Tibial artery (tissue), 4 donors: ENCODE results near the gene NFIA.

Experiments
- DNase-seq, 2 donors: peaks; one replicate each; pipeline ENCODE4 v3.0.0-alpha.2; 2019
- H3K27ac ChIP-seq, 2 donors: fragments of 200-600 bp; sonication (generic) in 1 of 2; 1 replicate in 1 of 2; 2 replicates in 1 of 2; pipeline ENCODE4 v1.5.1; 2018 to 2019; ENCODE audit warnings: mild to moderate bottlenecking in 1 of 2
- H3K27me3 ChIP-seq, 2 donors: fragments of 200-600 bp; sonication (generic) in 1 of 2; one replicate each; pipeline versions ENCODE4 v1.5.1 to v1.6.0; 2016 to 2019
- H3K36me3 ChIP-seq, 3 donors: fragments of 200-600 bp; sonication (generic) in 2 of 3; one replicate each; pipeline ENCODE4 v1.5.1; 2016 to 2019; ENCODE audit warnings: mild to moderate bottlenecking in 2 of 3
- H3K4me1 ChIP-seq, 4 donors: fragments of 200-600 bp; sonication (generic) in 2 of 4; 1 replicate in 3 of 4; 2 replicates in 1 of 4; pipeline ENCODE4 v1.5.1; 2016 to 2019
- H3K4me3 ChIP-seq, 2 donors: fragments of 200-600 bp; sonication (generic) in 1 of 2; 1 replicate in 1 of 2; 2 replicates in 1 of 2; pipeline ENCODE4 v1.5.1; 2018 to 2019; ENCODE audit warnings: mild to moderate bottlenecking in 2 of 2
- H3K9me3 ChIP-seq, 3 donors: fragments of 200-600 bp; sonication (generic) in 1 of 3; one replicate each; pipeline ENCODE4 v1.5.1; 2016 to 2019
- intact Hi-C: fragments of 100-400 bp; cut with DNase I; formaldehyde crosslinking; loops from one replicate; pipeline ENCODE4 v1.15.0; 2023; ENCODE audit warnings: low total_unique reads
- TF ChIP-seq, protein P1 (sequence below), 2 experiments: fragments of 200-600 bp in 1 of 2; fragments of 450-650 bp in 1 of 2; IDR thresholded peaks; one replicate each; pipeline ENCODE4 v1.5.1; 2017 to 2019; ENCODE audit warnings: antibody characterized with exemption in 2 of 2, mild to moderate bottlenecking in 1 of 2, moderate library complexity in 1 of 2

The NFIA gene

DNA sequence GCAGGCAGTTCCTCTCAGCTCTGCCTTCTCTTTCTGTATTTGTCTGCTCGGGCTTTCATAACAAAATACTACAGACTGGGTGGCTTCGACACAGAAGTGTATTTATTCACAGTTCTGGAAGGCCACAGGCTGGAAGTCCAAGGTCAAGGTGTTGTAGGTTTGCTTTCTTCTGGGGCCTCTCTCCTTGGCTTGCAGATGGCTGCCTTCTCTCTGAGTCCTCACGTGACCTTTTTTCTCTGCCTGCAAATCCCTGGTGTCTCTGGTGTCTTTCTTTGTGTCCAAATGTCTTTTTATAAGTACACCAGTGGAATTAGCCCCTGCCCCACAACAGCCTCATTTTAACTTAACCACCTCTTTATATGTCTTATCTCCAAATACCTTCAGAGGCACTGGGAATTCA is 392.6 kb downstream of the NFIA start:
- Histone ChIP-seq H3K36me3 (no peaks in the 10 kb centered on the region), H3K4me1 (peaks cover 0 to 8% (median 0%) of the 10 kb centered on the region in 4 donors), H3K27ac (no peak overlapping the region), H3K9me3 (no peaks in the 10 kb centered on the region), H3K4me3 (no peak overlapping the region), H3K27me3 (no peaks in the 10 kb centered on the region)
- DNase-seq: no peak
- intact Hi-C loops: no loop called here
- TF ChIP-seq, protein P1, sequence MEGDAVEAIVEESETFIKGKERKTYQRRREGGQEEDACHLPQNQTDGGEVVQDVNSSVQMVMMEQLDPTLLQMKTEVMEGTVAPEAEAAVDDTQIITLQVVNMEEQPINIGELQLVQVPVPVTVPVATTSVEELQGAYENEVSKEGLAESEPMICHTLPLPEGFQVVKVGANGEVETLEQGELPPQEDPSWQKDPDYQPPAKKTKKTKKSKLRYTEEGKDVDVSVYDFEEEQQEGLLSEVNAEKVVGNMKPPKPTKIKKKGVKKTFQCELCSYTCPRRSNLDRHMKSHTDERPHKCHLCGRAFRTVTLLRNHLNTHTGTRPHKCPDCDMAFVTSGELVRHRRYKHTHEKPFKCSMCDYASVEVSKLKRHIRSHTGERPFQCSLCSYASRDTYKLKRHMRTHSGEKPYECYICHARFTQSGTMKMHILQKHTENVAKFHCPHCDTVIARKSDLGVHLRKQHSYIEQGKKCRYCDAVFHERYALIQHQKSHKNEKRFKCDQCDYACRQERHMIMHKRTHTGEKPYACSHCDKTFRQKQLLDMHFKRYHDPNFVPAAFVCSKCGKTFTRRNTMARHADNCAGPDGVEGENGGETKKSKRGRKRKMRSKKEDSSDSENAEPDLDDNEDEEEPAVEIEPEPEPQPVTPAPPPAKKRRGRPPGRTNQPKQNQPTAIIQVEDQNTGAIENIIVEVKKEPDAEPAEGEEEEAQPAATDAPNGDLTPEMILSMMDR (IDR thresholded peaks at IDR 0.05): no peak

DNA sequence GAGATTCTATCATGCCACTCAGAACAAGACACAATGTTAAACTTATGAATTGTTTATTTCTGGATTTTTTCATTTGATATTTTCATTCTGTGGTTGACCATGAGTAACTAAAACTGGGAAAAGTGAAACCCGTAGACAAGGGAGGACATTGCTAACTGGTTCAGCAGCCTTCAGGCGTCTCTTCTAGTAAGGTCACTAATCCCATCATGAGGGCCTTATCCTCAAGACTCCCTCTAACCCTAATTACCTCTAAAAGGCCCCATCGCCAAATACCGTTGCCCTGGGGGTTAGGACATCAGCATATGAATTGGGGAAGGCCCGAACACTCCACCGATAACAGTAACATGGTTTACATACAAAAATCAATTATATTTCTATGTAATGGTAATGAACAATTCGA is 394.9 kb downstream of the NFIA start:
- no peaks in the 10 kb centered on the region for H3K9me3 ChIP-seq
- no peaks in the 10 kb centered on the region for H3K36me3 ChIP-seq
- H3K27ac ChIP-seq: no peak overlapping the region
- no peaks in the 10 kb centered on the region for H3K27me3 ChIP-seq
- intact Hi-C loops: no loop called here
- TF ChIP-seq, protein P1 (IDR thresholded peaks at IDR 0.05): no peak
- H3K4me3 ChIP-seq: no peak overlapping the region
- peaks cover 0 to 25% (median 6%) of the 10 kb centered on the region in 4 donors for H3K4me1 ChIP-seq
- DNase-seq: no peak

DNA sequence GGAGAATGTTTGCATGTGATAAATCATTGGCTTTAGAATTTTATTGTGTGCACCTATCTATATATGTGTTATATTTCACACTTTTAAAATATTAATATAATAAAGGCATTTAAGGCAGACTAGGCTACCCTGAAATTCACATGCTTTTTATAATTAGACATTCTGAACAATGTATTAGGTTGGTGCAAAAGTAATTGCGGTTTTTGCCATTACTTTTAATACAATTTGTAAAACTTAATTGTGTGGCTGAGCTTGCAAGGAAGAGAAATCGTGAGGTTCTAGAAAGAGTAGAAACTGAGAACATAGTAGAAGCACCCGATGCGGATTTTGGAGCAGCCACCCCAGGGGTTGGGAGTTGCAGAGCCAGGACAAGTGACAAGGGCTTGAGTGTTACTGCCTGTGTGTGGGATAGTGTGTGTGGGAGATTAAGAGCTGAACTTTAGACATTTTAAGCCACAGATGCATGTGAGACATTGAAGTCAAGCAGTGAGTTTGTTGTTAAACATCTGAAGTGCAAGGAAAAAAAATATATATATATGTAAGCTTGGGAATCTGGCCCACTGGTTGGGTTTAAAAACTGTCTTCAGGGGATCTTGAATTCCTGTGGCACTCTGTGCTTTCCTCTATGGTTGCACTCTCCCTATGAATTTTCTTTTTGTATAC is 398.0 kb downstream of the NFIA start:
- intact Hi-C loops: no loop called here
- no peaks in the 10 kb centered on the region for H3K27me3 ChIP-seq
- TF ChIP-seq, protein P1 (IDR thresholded peaks at IDR 0.05): no peak
- no peak for DNase-seq
- no peaks in the 10 kb centered on the region for H3K36me3 ChIP-seq
- H3K4me1 ChIP-seq: peaks cover 0 to 17% (median 6%) of the 10 kb centered on the region in 4 donors
- H3K27ac ChIP-seq: no peak overlapping the region
- no peak overlapping the region for H3K4me3 ChIP-seq
- H3K9me3 ChIP-seq: no peaks in the 10 kb centered on the region

GRCh38 chr1:61481315-61481715 is 399.0 kb downstream of the NFIA start:
- H3K4me1 ChIP-seq: peaks cover 0 to 17% (median 6%) of the 10 kb centered on the region in 4 donors
- intact Hi-C loops: no loop called here
- TF ChIP-seq, protein P1 (IDR thresholded peaks at IDR 0.05): no peak

GRCh38 chr1:61482170-61482734 is 399.9 kb downstream of the NFIA start:
- TF ChIP-seq, protein P1 (IDR thresholded peaks at IDR 0.05): no peak
- no peaks in the 10 kb centered on the region for H3K27me3 ChIP-seq
- H3K9me3 ChIP-seq: no peaks in the 10 kb centered on the region
- no peaks in the 10 kb centered on the region for H3K36me3 ChIP-seq
- H3K4me1 ChIP-seq: peaks cover 0 to 17% (median 6%) of the 10 kb centered on the region in 4 donors
- H3K4me3 ChIP-seq: no peak overlapping the region
- intact Hi-C loops: no loop called here
- no peak overlapping the region for H3K27ac ChIP-seq
- no peak for DNase-seq

More at GRCh38 chr1:61481315-61481715, 399.0 kb downstream of the NFIA start:
- Histone ChIP-seq H3K4me3 (no peak overlapping the region), H3K36me3 (no peaks in the 10 kb centered on the region), H3K27ac (no peak overlapping the region), H3K27me3 (no peaks in the 10 kb centered on the region), H3K9me3 (no peaks in the 10 kb centered on the region)
- no peak for DNase-seq
